A549 treated with AZD2906 at 1 μM for 4 hours (cell line): ENCODE data around the gene CERS6. TPM values are rescaled to one million over a fixed set of nuclear protein-coding genes. Genes with fewer than 3 reads are reported as not detected.

ENCODE experiments used
- total RNA-seq: library from RNA; stranded (reverse); fragments of 200-300 nt; extraction: Qiagen RNA extraction; gene quantifications from 5 replicates; pipeline ENCODE4 v1.2.3, GENCODE V29; 2022

CERS6 gene, protein sequence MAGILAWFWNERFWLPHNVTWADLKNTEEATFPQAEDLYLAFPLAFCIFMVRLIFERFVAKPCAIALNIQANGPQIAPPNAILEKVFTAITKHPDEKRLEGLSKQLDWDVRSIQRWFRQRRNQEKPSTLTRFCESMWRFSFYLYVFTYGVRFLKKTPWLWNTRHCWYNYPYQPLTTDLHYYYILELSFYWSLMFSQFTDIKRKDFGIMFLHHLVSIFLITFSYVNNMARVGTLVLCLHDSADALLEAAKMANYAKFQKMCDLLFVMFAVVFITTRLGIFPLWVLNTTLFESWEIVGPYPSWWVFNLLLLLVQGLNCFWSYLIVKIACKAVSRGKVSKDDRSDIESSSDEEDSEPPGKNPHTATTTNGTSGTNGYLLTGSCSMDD
- total RNA-seq, result 14.6 to 19.1 TPM (median 16.7 TPM) in 5 replicates

DNA sequence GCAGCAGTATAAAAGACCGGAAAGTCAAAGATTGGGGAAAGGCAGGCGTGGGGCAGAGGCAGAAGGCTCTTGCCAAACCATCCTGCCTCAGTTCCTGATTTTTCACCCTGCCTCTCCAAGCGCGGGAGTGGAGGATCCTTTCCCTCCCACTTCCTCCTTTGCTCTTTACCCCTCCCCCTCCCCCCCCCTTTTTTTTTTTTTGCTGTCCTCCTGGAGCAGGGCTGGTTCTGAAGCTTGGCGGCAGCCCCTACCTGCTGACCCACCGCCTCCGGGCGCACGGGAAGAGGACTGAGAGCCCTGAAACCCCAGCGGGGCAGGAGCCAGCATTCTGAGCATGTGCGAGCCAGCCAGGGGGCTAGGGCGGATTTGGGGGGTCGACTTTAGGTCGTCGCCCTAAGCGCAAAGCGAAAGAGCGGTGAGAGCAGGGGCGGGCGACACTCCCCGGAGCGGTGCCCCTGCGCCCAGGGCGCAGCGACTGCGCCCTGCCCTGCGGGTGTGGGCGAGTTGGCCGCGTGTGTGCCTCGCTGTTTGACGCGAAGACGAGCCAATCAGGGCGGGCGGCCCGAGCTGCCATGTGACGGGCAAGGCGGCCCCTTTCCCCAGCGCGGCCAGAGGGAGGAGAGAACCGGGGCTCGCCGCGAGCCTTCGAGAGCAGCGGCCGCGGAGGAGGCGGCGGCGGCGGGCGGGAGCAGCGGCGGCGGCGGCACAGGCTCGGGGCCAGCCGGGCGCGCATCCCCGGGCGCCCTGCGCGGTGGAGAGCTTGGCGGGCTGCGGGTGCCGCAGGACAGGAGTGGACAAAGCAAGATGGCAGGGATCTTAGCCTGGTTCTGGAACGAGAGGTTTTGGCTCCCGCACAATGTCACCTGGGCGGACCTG is at the start of gene CERS6:
CERS6 (plus strand) TSS at position 628 of the 876 bp plus-strand sequence; CDS start at position 805, 177 bp downstream.

DNA sequence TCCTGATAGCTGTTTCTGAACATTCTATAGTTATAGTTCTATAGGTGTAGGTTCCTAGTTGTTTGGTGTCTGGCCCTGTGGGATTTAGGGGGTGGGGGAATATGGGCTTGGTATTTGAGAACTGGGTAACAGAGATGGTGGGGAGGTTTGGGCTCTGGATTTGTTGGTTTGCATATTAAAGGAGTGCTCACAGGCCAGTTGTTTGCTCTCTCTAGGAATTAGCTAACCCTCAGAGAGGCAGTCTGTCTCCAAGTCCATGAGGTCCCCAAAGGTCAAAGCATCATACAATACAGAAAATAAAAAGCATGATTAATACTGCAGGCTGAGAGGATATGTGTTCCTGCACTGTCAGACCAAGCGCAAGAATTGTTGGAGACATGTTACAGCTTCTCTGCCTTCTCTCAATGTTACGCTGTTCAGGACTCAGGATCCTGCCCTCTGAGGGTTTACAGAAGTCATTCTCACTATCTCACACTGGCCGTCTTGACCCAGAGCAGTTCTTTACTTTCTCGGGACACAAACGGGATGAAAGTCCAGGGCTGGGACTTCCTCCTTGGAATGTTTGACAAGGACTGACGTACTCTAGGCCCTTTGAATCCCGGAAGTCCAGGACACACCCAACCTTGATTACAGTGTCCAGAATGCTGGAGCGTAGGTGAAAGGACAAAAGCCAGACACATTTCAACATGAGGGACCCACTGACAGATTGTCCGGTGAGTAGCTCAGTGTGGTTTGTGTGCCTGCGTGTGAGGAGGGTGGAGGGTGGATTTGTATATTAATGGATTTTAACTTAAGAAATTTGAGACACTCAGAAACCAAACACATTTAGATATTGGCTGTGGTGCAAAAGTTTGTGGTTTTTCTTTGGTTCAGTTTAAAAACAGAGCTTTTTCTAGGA is 346.1 kb downstream of the CERS6 start, which contains the start of gene NOSTRIN:
NOSTRIN (plus strand) TSS at position 677 of the 898 bp plus-strand sequence; CDS start at position 687, 10 bp downstream.

Other genes with a start within 250 kb of the CERS6 start
- 15.9 to 20.6 TPM (median 18.0 TPM) in 5 replicates for gene STK39, start 208.7 kb upstream of the CERS6 start, total RNA-seq